Left ventricle myocardium inferior (tissue), 1 donor: Measurements from ENCODE around the gene GBX1. TPM values are rescaled to one million over a fixed set of nuclear protein-coding genes. Genes with fewer than 3 reads are reported as not detected.

Experiments used
- DNase-seq: peaks from one replicate; pipeline ENCODE4 v3.0.0-alpha.2; 2020
- H3K27ac ChIP-seq: fragments of 200-600 bp; replicated peaks from 2 replicates; pipeline ENCODE4 v1.8.0; 2021
- H3K27me3 ChIP-seq: fragments of 200-600 bp; 2 replicates; pipeline ENCODE4 v1.8.0; 2021; ENCODE audit warnings: low read depth
- H3K36me3 ChIP-seq: fragments of 200-600 bp; 2 replicates; pipeline ENCODE4 v1.8.0; 2021
- H3K4me1 ChIP-seq: fragments of 200-600 bp; 2 replicates; pipeline ENCODE4 v1.8.0; 2021
- H3K4me3 ChIP-seq: fragments of 200-600 bp; 2 replicates; pipeline ENCODE4 v1.8.0; 2021; ENCODE audit warnings: mild to moderate bottlenecking, moderate library complexity
- H3K9me3 ChIP-seq: fragments of 200-600 bp; replicated peaks from 2 replicates; pipeline ENCODE4 v1.8.0; 2021
- CTCF ChIP-seq: fragments of 200-600 bp; IDR thresholded peaks from 2 replicates; pipeline ENCODE4 v1.8.0; 2021; ENCODE audit warnings: antibody characterized with exemption, mild to moderate bottlenecking, borderline replicate concordance
- intact Hi-C: fragments of 100-400 bp; cut with micrococcal nuclease; formaldehyde crosslinking; loops from one replicate; pipeline ENCODE4 v1.11.0; 2022
- total RNA-seq: library from RNA; stranded (reverse); fragmentation: NEBNext Ultra II Directional; extraction: Animal tissue kit (Norgen Biotek cat#: 25700); gene quantifications from one replicate; pipeline ENCODE4 v1.2.1, GENCODE V29; 2021
- donor health status: DM: no; HTN: yes; CAD: no; lungs with severe emphysema.

Gene GBX1
- total RNA-seq, 1 donor from 2014 or later: 1.9 TPM

GRCh38 chr7:151144387-151144786 is 23.1 kb downstream of the GBX1 start:
- peaks cover 16% of the 10 kb centered on the region for H3K4me1 ChIP-seq
- peaks cover 26% of the 10 kb centered on the region for H3K36me3 ChIP-seq
- intact Hi-C loops: no loop called here
- no peak for TF ChIP-seq CTCF
- DNase-seq: no peak
- H3K27ac ChIP-seq: no peak overlapping the region
- no peaks in the 10 kb centered on the region for H3K27me3 ChIP-seq
- H3K9me3 ChIP-seq: no peaks in the 10 kb centered on the region
- no peak overlapping the region for H3K4me3 ChIP-seq

- Histone ChIP-seq H3K27ac (peak overlapping the region; percentile 48), H3K9me3 (no peaks in the 10 kb centered on the region)
- no peak for TF ChIP-seq CTCF
Observed at GRCh38 chr7:151143261-151144015, 24.1 kb downstream of the GBX1 start.

GRCh38 chr7:151142686-151143040 is 24.8 kb downstream of the GBX1 start:
- H3K4me3 ChIP-seq: no peak overlapping the region
- intact Hi-C loops: no loop called here
- peak overlapping the region; percentile 48 for H3K27ac ChIP-seq
- no peak for DNase-seq
- no peaks in the 10 kb centered on the region for H3K27me3 ChIP-seq
- TF ChIP-seq CTCF: no peak
- H3K36me3 ChIP-seq: peaks cover 27% of the 10 kb centered on the region
- no peaks in the 10 kb centered on the region for H3K9me3 ChIP-seq
- peaks cover 31% of the 10 kb centered on the region for H3K4me1 ChIP-seq

More at GRCh38 chr7:151143261-151144015, 24.1 kb downstream of the GBX1 start:
- Histone ChIP-seq H3K4me3 (no peak overlapping the region), H3K4me1 (peaks cover 23% of the 10 kb centered on the region), H3K36me3 (peaks cover 26% of the 10 kb centered on the region), H3K27me3 (no peaks in the 10 kb centered on the region)
- DNase-seq: no peak
- intact Hi-C loops: no loop called here

GRCh38 chr7:151141855-151142685 is 25.4 kb downstream of the GBX1 start:
- intact Hi-C loops: no loop called here
- no peak for DNase-seq
- peaks cover 37% of the 10 kb centered on the region for H3K4me1 ChIP-seq
- H3K27me3 ChIP-seq: no peaks in the 10 kb centered on the region
- no peak overlapping the region for H3K4me3 ChIP-seq
- no peak for TF ChIP-seq CTCF
- H3K9me3 ChIP-seq: no peaks in the 10 kb centered on the region
- peaks cover 29% of the 10 kb centered on the region for H3K36me3 ChIP-seq
- H3K27ac ChIP-seq: peak overlapping the region; percentile 48

- DNase-seq: no peak
- H3K36me3 ChIP-seq: peaks cover 34% of the 10 kb centered on the region
- TF ChIP-seq CTCF: no peak
- intact Hi-C loops: no loop called here
- H3K4me3 ChIP-seq: no peak overlapping the region
- no peaks in the 10 kb centered on the region for H3K9me3 ChIP-seq
- peaks cover 43% of the 10 kb centered on the region for H3K4me1 ChIP-seq
- H3K27ac ChIP-seq: no peak overlapping the region
- H3K27me3 ChIP-seq: no peaks in the 10 kb centered on the region
Observed at GRCh38 chr7:151141311-151141854, 26.1 kb downstream of the GBX1 start.
